ENCODE measurements around the gene TTC27.

Gene TTC27

GRCh38 chr2:32671885-32672533, 44.2 kb downstream of the TTC27 start:
- DNase-seq = no peak

- DNase-seq = no peak
Observed at GRCh38 chr2:32678825-32679224, 51.0 kb downstream of the TTC27 start.

- no peak for DNase-seq
Observed at GRCh38 chr2:32680942-32681341, 53.1 kb downstream of the TTC27 start.

- DNase-seq = no peak
Observed at GRCh38 chr2:32683520-32684086, 55.8 kb downstream of the TTC27 start.

GRCh38 chr2:32688541-32688940, 60.7 kb downstream of the TTC27 start:
- no peak for DNase-seq

GRCh38 chr2:32691678-32692077, 63.8 kb downstream of the TTC27 start:
- DNase-seq = no peak

- no peak for DNase-seq
Observed at GRCh38 chr2:32696439-32696838, 68.6 kb downstream of the TTC27 start.

GRCh38 chr2:32697156-32697555, 69.3 kb downstream of the TTC27 start:
- no peak for DNase-seq

GRCh38 chr2:32699151-32699550, 71.3 kb downstream of the TTC27 start:
- no peak for DNase-seq

GRCh38 chr2:32701806-32702205, 74.0 kb downstream of the TTC27 start:
- no peak for DNase-seq

GRCh38 chr2:32702303-32703064, 74.6 kb downstream of the TTC27 start:
- no peak for DNase-seq

GRCh38 chr2:32706815-32707579, 79.1 kb downstream of the TTC27 start:
- no peak for DNase-seq

GRCh38 chr2:32711219-32711618, 83.4 kb downstream of the TTC27 start:
- DNase-seq = no peak

GRCh38 chr2:32711908-32712501, 84.2 kb downstream of the TTC27 start:
- DNase-seq = no peak

- no peak for DNase-seq
Observed at GRCh38 chr2:32712870-32713269, 85.0 kb downstream of the TTC27 start.

- no peak for DNase-seq
Observed at GRCh38 chr2:32714521-32714920, 86.7 kb downstream of the TTC27 start.

GRCh38 chr2:32715391-32715841, 87.6 kb downstream of the TTC27 start:
- no peak for DNase-seq

GRCh38 chr2:32715981-32716380, 88.1 kb downstream of the TTC27 start:
- no peak for DNase-seq

GRCh38 chr2:32716598-32716997, 88.7 kb downstream of the TTC27 start:
- no peak for DNase-seq

GRCh38 chr2:32718752-32719151, 90.9 kb downstream of the TTC27 start:
- DNase-seq = no peak

- DNase-seq = no peak
Observed at GRCh38 chr2:32719430-32719829, 91.6 kb downstream of the TTC27 start.

- DNase-seq = no peak
Observed at GRCh38 chr2:32719933-32720716, 92.3 kb downstream of the TTC27 start.

Measured in NCI-H2227 treated with DMSO at 0.1 percent for 48 hours (cell line).